HG03064 (cell line): ENCODE measurements around the gene LOXL1.

Experiments
- ATAC-seq: cut with Tn5 transposase; IDR thresholded peaks from one replicate; pipeline ENCODE4 v1.9.1; 2021; ENCODE audit warnings: low read depth; ENCODE audit not compliant: unreplicated experiment

Gene LOXL1, protein sequence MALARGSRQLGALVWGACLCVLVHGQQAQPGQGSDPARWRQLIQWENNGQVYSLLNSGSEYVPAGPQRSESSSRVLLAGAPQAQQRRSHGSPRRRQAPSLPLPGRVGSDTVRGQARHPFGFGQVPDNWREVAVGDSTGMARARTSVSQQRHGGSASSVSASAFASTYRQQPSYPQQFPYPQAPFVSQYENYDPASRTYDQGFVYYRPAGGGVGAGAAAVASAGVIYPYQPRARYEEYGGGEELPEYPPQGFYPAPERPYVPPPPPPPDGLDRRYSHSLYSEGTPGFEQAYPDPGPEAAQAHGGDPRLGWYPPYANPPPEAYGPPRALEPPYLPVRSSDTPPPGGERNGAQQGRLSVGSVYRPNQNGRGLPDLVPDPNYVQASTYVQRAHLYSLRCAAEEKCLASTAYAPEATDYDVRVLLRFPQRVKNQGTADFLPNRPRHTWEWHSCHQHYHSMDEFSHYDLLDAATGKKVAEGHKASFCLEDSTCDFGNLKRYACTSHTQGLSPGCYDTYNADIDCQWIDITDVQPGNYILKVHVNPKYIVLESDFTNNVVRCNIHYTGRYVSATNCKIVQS

DNA sequence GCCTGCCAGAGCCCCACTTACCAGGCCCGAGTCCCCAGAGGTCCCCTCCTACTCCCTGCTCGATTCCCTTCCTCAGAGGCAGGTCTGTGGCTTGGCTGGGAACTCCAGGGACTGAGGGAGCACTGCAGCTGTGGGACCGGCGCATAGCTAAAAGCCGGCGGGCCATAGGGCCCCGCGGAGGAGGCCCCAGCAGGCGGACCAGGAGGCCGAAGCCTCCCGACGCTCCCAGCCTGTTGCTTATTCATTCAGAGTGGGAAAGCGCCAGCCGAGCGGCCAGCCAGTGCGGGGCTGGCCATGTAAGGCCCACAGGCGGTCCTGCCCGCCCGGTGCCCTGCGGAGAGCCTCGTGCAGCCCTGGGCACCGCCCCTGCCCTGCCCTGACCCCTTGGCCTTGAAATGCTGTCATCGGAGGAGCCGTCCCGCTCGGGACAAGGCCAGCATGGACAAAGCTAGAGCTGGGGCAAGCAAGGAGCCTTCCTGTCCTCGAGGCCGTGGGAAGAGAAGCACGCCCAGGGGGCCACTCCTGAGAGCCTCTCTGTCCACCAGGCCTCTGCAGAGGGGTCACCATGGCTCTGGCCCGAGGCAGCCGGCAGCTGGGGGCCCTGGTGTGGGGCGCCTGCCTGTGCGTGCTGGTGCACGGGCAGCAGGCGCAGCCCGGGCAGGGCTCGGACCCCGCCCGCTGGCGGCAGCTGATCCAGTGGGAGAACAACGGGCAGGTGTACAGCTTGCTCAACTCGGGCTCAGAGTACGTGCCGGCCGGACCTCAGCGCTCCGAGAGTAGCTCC, at the start of gene LOXL1:
Gene LOXL1 (plus strand): TSS at position 244 of the 784 bp plus-strand sequence. CDS start 322 bp downstream, at position 566.
- ATAC-seq: no peak

DNA sequence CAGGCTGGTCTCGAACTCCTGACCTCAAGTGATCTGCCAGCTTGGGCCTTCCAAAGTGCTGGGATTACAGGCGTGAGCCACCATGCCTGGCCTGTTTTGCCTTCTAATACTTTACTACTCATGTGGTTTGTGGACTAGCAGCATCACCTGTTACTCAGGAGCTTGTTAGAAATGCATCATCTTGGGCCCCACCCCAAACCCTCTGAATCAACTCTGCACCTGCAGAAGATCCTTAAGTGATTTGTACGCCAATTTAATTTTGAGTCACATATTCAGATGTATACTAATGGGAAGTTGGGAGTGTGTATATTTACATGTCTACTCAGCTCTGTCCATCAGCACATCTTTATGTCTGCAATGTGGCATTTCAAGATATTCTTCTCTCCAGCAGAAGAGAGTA, 46.8 kb upstream of the LOXL1 start:
- ATAC-seq: no peak

DNA sequence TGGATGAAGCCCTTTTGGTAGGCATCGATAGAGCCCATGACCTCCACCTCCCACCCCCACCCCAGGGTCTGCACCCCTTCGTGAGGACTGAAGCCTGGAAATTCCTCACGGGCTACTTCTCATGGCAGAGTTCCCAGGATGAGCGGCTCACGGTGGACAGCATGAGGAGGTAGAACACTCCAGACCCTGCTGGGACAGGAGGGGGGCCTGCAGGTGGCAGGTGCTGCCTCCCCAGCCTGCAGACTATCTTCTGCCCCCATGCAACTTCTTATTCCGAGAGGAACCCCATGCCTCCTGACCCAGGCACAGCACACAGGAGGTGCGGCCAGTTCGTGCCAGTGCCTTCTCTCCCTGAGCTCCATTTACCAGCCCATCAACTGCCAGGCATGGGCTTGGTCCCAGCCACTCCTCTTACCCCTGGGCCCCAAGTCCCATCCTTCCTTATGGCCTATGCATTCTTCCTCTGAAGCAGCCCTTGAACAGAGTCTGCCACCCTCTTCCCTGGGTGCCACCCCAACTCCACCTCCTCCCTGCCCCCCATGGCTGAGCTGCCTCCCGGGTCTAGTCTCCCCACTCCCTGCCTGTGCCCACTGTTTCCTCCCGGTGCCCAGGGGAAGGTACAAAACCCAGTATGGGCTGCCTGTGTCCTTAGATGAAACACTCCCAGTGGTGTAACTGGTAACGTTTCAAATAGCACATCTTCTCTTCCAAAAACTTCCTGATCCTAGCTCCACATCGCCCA, 44.5 kb upstream of the LOXL1 start:
- ATAC-seq: no peak

DNA sequence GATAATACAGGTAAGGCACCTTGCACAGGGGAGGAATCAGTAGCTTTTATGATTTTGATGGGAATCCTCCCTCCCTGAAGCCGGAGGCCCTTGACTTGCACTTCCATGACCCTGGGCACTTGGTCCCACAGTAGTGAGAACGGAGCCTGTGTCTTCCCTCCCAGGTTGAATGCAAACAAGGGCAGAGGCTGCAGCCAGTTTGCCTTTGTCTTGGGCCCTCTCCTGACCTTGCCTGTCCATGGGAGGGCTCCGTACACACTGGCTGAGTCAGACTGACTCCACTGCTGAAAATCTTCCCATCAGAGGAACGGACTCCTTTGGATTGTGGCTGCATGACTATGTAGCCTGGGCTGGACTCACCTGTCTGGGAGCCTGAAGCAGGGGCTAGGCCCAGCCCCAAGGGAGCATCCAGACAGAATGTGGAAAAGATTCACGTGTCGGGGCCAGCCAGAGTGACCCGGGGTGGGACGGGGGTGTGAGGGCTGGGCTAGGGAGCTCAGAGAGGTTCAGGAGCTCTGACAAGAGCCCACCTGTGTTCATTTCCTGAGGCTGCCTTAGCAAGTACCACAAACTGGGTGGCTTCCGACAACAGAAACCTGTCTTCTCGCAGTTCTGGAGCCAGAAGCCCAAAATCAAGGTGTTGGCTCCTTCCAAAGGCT, 43.4 kb upstream of the LOXL1 start:
- ATAC-seq: no peak

DNA sequence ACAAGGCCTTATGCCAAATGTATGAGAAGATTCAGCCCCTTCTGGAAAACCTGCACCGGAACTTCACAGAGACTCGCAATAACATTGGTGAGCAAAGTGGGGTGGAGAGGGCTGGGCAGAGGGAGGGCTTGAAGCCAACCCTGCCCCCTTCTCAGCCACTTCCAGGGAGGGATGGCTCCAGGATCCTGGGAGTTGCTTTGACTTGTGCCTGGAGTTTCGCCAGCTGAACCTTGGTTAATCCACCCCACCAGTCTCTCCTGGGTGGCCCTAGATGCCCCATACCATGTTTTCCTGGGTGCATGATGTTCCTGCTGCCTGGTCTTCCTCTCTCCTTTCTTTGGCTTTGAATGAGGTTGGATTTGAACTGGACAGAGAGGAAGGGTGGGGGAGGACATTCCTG, 42.1 kb upstream of the LOXL1 start:
- no peak for ATAC-seq

DNA sequence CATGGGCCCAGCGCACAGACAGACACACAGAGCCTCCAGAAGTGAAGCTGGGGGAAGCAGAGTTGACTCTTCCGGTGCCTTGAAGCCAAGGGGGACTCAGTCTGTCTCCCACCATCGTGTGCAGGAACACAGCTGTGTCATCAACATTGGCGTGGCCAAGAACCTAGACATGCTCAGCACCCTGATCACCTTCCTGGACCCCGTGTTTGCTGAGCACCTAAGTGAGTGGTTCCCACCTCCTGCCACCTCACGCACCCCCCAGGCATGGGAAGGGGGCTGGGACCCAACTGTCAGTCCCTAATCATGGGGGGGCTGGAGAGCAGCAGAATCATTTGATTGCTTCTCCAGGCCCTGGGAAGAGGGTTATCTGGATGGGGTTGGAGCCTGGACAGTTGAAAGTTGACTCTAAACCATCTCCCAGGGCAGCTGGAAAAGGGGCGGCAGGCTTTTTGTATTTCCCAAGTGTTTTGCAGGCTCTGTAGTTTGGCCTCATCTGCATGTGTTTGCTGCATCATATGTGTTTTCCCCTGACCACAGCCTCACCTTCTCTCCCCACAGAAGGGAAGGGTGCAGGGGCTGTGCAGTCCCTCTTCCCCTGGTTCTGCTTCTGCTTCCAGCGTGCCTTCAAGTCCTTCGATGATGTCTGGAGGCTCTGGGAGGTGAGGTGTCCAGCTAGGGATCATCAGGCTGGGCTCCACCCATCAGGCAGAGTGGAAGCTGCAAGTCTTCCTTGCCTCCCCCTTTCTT, 40.1 kb upstream of the LOXL1 start:
- no peak for ATAC-seq

DNA sequence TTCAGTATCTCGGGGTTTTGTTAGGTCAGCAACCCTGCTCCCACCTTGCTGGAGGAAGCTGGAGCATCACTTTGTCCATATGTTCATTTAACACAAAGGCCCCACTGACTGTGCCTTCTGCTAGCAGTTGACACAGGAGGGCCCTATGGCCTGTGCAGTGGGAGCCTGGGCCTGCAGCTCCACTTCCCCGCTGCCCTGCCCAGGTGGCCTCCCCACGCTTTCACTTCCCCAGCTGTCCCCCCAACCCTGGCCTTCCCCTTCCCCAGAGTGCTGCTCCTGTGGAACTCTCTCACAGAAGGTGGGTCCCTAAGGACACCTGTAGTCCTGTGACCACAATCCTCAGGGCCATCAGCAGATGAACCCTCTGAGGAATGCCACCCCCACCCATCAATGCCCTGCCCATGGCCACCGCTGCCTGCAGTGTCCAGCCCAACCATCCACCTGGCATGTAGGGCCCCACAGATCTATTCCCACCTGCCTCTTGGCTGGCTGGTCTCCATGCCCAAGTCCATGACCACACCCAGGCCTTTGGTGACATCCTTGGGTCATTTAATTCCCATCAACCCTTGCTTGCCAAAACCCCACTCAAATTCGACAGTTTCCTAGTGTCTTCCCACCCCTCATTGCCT, 39.4 kb upstream of the LOXL1 start:
- ATAC-seq: no peak

DNA sequence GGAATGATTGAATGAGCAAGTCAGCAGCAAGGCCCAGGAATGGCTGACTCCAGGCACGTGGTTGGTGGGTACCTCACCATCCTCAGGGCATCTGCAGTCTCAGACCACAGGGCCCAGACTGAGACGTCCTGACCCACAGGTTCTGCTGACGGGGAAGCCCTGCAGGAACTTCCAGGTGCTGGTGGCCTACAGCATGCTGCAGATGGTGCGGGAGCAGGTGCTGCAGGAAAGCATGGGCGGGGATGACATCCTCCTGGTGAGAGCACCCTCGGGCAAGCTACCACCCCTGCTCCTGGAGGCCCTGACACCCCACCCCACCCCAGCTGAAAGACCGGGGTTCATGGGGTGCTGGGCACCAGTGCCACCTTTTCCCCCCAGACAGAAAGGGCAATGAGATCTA, 38.8 kb upstream of the LOXL1 start:
- no peak for ATAC-seq

DNA sequence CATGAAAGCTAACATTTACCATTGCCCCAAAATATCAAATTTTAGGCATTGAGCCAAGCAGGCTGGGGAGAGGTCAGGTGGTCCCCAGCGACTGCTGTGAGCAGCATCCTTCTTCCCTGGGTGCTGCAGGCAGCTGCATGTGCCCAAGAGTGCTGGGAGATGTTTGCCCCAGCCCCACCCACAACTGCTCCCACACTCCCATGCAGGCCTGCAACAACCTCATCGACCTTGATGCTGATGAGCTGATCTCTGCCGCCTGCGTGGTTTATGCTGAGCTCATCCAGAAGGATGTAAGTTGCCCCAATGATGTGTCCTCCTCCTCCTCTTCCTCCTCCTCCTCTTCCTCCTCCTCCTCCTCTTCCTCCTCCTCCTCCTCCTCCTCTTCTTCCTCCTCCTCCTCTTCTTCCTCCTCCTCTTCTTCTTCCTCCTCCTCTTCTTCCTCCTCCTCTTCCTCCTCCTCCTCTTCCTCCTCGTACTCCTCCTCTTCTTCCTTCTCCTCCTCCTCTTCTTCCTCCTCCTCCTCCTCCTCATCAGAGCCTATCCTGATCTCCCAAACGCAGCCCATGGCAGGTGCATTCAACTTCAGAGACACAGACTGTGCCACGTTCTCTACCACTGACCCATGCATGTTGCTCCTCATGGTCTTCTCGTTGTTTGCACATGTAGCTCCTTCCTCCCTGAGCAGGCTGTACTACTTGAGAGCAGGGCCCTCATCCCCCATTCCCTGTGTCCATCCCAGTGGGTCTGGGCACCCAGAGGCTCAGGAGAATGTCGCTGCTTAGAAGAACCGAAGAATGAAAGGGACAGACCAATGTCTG, 37.8 kb upstream of the LOXL1 start:
- no peak for ATAC-seq

DNA sequence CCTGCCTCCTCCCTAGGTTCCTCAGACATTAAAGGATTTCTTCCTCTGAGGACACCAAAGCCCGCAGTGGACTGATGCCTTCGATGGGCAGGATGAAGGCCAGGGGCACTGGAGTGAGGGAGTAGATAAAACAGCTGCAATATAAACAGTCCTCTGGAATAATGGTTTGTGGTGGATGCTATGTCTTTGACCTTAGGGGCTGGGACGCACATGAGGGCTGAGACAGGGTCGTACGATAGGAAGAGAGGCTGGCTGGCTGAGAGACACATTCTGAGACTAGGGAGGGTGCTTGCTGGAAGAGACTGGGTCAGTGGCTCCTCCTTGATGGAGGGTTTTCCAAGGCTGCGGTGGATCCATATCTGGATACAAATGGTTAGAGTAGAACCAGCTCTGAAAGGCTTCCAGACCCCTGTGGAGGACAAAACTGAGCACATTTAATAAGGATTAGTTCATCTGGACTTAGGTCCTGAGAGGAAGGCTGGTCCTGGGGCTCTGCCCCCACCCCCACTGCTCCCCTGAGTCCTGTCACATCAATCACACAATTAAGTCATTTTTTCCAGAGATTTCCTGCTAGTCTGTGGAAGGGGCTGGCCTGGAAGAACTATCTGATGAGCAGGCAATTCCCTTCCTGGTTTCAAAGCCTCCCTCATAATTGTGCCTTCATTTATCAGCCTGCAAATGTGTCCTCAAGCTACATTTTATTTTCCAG, 37.1 kb upstream of the LOXL1 start:
- no peak for ATAC-seq

DNA sequence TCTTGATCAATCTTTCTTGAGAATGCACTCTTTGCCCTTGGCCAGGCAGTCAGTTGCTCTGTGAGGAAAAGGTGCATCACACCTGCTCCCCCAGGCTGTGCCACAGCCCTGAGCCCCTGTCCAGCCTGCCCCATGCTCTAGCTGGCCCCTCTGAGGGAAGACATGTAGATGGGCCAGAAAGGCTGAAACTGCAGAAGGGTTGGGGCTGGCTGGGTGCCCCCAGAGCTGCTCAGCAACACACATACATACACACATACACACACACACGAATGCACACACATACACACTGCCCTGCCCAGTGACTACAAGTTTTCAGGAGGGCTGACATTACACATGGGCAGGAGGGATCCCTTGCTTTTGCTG, 36.5 kb upstream of the LOXL1 start:
- no peak for ATAC-seq

DNA sequence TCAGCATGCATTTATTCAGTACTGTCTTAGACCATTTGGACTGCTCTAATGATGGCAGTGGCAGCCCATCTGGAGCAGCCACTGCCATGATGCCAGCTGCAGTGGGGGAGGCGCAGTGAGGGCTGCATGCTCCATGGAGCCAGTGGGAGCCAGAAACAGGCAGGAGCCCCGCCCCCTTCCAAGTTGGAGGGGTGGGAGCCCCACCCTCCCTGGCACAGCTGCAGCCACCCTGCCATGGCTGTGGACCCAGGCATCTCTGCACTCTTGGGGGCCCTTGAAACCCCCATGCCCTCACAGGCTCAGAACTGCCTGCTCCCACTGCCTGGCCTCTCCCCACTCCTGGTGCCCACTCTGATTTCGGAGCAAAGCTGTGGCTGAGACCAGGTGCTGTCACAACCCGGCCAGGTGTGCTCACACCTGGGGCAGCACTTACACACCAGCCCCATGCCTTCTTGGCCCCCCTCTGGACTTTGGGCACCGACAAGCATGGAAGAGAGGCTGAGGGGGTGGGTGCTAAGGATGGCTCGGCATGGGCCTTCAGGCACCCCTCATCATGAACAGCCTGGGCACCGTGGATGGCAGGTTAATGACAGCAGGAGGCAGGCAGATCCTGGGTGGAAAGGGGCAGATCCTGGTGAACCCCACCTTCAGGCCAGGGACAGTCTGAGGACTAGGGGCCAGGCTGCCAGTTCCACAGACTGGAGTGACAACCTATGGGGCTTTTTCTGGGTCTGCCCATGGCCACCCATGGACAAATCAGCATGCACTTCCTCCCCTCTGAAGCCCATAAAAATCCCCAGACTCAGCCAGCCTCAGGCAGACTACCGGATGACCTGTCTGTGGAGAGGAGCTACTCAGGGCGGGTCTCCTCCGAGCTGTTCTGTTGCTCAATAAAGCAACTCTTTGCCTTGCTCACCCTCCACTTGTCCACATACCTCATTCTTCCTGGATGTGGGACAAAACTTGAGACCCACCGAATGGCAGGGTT, 34.6 kb upstream of the LOXL1 start:
- no peak for ATAC-seq

DNA sequence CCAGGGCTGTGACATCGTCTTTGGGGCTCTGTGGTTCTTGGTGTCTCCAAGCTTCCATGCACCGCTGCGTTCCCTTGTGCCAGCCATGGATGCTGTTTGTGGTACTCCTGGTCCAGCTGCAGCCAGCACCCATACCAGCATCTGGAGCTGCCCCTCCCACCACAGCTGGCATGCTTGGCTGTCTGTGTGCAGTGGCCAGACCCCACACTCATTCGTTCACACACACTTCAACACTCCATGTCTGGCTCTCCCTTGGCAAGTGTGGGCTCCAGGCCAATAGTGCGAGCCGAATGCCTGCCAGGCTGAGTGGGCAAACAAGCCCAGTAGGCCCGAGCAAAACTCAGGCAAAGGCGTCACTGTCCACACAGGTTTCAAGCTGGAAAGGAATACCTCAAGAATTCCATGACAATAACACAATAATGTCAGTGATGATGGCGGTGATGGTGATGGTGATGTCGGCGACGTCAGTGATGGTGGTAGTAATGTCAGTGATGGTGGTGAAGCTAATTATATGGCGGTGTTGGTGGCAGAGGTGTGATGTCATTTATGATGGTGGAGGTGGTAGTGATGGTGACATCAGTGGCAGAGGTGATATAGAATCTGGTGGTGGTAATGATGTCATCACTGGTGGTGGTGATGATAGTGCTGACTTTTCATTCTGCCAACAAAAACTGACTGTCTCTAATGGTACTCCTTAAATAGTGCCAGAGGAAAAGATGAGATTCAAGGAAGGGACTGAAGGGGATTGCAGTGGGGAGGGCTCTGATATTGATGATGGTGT, 33.6 kb upstream of the LOXL1 start:
- no peak for ATAC-seq

DNA sequence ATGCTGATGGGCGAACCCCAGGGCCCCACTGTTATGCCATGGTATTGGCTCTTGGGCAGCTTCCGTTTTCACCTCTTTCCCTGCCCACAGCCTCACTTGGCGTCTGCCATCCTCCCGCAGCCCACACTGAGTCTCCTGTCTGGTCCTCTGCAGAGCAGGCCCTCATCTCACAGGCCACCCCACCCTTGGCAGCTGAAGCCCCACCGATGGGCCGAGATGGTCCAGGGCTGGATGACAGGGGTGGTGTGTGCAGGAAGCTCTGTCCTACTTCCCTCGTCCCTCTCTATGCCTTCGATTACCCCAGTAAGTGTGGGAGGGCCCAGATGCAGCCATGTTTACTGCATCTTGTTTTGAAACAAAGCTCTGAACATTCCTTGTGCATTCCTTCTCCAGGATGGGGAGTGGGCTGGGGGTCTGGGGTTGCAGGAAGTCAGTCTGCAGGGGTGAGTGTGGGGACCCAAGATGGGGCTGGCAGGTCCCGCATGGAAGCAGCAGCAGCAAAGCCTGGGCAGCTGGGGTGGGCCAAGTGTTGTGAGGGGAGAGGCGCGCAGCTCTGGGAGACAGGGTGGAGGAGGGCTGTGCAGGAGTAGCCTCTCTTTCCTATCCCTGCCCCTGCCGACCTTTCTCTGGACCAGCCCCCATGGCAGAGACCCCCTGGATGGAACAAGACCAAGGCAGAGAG, 32.0 kb upstream of the LOXL1 start:
- no peak for ATAC-seq
